ENCODE measurements around the gene NPFF. TPM values are rescaled to one million over a fixed set of nuclear protein-coding genes. Genes with fewer than 3 reads are reported as not detected.

The NPFF gene
- total RNA-seq, 1 donor from 2014 or later = not detected

DNA sequence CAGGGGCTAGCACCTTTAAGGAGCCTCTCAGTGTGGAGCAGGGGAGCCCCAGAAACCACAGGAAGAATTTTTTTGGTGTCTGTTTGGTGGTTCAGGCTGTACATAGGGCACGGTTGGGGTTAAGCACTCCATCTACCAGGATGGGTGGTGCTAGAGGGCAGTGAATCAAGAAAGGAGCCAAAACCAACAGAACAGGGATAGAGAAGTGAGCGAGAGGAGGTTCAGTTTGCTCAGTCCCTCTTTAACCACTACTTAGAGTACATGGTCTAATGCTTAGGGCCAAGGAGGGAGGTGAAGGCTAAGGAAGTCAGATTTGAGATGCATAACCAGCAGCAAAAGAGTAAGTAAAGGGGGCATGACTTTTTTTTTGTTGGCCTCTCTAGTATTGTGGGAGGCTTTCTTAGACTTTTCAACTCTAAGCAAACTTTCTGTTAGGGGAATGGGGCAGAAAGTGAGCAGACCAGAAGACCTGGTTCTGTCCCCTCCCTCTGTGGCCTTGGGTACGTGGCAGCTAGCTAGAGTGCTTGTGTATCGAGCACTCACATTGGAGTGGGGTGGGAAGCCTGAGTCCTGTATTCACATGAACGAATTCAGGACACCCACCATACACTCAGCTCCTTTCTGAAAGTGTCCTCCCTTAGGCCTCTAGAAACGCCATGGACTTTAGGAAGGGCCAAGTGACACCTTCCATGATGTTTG lies 6.6 kb upstream of the NPFF start:
- H3K27me3 Mint-ChIP-seq (ENCODE audit: low read depth) = no peaks in the 10 kb centered on the region
- no peak overlapping the region for H3K4me3 Mint-ChIP-seq
- DNase-seq (ENCODE audit: low read depth, low spot score) = no peak
- no peak overlapping the region for H3K27ac Mint-ChIP-seq (ENCODE audit: unreplicated experiment)
- TF ChIP-seq, protein P1, sequence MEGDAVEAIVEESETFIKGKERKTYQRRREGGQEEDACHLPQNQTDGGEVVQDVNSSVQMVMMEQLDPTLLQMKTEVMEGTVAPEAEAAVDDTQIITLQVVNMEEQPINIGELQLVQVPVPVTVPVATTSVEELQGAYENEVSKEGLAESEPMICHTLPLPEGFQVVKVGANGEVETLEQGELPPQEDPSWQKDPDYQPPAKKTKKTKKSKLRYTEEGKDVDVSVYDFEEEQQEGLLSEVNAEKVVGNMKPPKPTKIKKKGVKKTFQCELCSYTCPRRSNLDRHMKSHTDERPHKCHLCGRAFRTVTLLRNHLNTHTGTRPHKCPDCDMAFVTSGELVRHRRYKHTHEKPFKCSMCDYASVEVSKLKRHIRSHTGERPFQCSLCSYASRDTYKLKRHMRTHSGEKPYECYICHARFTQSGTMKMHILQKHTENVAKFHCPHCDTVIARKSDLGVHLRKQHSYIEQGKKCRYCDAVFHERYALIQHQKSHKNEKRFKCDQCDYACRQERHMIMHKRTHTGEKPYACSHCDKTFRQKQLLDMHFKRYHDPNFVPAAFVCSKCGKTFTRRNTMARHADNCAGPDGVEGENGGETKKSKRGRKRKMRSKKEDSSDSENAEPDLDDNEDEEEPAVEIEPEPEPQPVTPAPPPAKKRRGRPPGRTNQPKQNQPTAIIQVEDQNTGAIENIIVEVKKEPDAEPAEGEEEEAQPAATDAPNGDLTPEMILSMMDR (conservative IDR thresholded peaks at IDR 0.05) = no peak
- H3K4me1 Mint-ChIP-seq = no peaks in the 10 kb centered on the region
- H3K36me3 Mint-ChIP-seq (ENCODE audit: low read depth) = no peaks in the 10 kb centered on the region
- H3K9me3 Mint-ChIP-seq = no peaks in the 10 kb centered on the region

DNA sequence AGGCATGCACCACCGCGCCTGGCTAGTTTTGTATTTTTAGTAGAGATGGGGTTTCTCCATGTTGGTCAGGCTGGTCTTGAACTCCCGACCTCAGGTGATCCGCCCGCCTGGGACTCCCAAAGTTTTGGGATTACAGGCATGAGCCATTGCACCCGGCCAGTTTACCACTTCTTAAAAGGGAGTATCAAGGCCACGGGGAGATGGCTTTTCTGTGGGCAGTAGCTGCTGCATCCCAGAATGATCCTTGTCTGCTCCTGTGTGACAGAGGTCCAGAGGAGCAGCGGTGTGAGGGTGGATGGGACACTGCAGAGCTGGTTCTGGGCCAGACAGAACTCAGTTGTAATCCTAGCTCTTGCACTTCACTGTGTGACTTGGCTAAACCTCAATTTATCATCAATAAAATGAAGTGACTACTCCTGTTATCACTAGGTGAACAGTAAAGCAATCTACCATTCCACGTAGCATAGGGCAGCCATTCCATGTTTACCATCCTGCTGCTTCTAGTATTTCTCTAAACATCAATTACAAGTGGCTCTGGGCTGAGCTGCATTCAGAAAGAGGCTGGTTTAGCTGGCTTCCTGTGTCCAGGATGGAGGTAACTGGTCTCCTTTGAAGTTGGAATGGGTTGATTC lies 3.0 kb upstream of the NPFF start:
- peak overlapping the region; percentile 3 for H3K27ac Mint-ChIP-seq (ENCODE audit: unreplicated experiment)
- no peaks in the 10 kb centered on the region for H3K4me1 Mint-ChIP-seq
- TF ChIP-seq, protein P1 (conservative IDR thresholded peaks at IDR 0.05) = no peak
- no peak for DNase-seq (ENCODE audit: low read depth, low spot score)
- no peak overlapping the region for H3K4me3 Mint-ChIP-seq
- no peaks in the 10 kb centered on the region for H3K36me3 Mint-ChIP-seq (ENCODE audit: low read depth)
- H3K27me3 Mint-ChIP-seq (ENCODE audit: low read depth) = peaks cover 3% of the 10 kb centered on the region
- H3K9me3 Mint-ChIP-seq = no peaks in the 10 kb centered on the region

DNA sequence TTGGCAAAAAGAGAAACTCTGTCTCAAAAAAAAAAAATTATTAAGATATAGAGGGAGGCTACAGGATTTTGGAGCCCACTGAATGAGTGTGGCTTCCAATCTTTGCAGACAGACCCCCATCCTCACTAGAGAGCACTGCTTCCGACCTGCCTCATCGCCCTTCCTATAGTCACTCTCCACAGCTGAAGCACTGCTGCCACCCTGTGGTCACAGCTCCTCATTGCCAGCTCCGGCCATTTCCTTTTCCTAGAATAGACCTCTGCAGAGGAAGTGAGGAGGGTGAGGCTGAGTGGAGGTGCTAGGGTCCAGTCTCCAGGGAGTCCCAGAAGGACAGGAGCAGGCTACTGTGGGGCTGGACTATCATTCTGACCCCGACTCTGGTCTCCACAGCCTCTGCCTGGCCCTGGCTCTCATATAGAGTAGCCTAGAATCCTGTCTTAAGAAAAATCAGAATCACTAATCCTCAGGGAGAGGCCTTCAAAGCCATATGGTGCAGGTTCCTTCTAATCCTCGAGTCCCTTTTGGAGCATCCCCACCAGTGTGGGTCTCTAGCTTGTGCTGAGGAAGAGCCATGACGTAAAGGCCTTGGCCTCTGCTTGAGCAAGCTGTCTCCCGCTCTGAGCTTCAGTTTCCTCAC lies 1.4 kb upstream of the NPFF start:
- peaks cover 3% of the 10 kb centered on the region for H3K27me3 Mint-ChIP-seq (ENCODE audit: low read depth)
- no peaks in the 10 kb centered on the region for H3K36me3 Mint-ChIP-seq (ENCODE audit: low read depth)
- no peaks in the 10 kb centered on the region for H3K9me3 Mint-ChIP-seq
- DNase-seq (ENCODE audit: low read depth, low spot score) = peak; percentile 95
- no peaks in the 10 kb centered on the region for H3K4me1 Mint-ChIP-seq
- TF ChIP-seq, protein P1 (conservative IDR thresholded peaks at IDR 0.05) = peak; percentile 93
- no peak overlapping the region for H3K27ac Mint-ChIP-seq (ENCODE audit: unreplicated experiment)
- H3K4me3 Mint-ChIP-seq = peak overlapping the region; percentile 66

DNA sequence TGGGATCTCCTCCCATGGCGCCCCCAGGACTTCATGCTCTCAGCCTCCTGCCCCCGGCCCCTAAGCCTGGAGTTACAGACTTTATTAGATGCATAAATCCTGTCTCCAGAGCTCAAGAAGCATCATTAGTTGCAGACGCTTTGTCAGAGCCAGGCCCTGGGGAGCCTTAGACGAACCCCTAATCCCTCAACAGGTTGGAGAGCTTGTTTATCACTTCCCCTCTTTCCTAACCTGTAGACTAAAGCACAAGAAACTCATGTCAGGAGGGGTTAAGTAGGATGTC lies 260 bp upstream of the NPFF start:
- Mint-ChIP-seq H3K4me1 (no peaks in the 10 kb centered on the region), H3K9me3 (no peaks in the 10 kb centered on the region), H3K36me3 (ENCODE audit: low read depth) (no peaks in the 10 kb centered on the region), H3K27me3 (ENCODE audit: low read depth) (peaks cover 3% of the 10 kb centered on the region), H3K27ac (ENCODE audit: unreplicated experiment) (no peak overlapping the region), H3K4me3 (no peak overlapping the region)
- TF ChIP-seq, protein P1 (conservative IDR thresholded peaks at IDR 0.05) = no peak
- DNase-seq (ENCODE audit: low read depth, low spot score) = no peak

DNA sequence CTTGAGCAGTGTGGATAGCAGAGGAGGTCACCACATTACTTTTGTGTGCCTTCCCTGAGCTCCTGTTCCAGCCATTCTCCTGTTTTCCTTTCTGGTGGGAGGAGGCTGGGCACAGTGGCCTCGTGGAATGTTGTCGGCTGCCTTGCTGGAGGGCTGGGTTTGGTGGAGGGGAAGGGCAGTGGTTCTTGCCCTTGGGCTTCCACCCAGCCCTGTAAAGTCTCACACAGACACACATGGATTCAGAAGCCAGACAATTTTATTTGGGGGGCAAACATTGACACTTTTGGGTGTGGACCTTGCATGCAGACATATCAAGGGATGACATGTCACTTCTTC lies 866 bp downstream of the NPFF start:
- peaks cover 7% of the 10 kb centered on the region for H3K4me1 Mint-ChIP-seq
- no peak overlapping the region for H3K27ac Mint-ChIP-seq (ENCODE audit: unreplicated experiment)
- H3K36me3 Mint-ChIP-seq (ENCODE audit: low read depth) = no peaks in the 10 kb centered on the region
- no peak for DNase-seq (ENCODE audit: low read depth, low spot score)
- H3K4me3 Mint-ChIP-seq = peak overlapping the region; percentile 27
- no peaks in the 10 kb centered on the region for H3K9me3 Mint-ChIP-seq
- peaks cover 3% of the 10 kb centered on the region for H3K27me3 Mint-ChIP-seq (ENCODE audit: low read depth)
- TF ChIP-seq, protein P1 (conservative IDR thresholded peaks at IDR 0.05) = no peak

Data from neural crest cell (in vitro differentiated cells).